HCT116 (cell line): ENCODE data around the gene XAB2. TPM values are rescaled to one million over a fixed set of nuclear protein-coding genes. Genes with fewer than 3 reads are reported as not detected.

Experiments
- ATAC-seq: fragments of 200-7000 bp; cut with Tn5 transposase; 2 replicates; pipeline ENCODE4 v1.9.1; 2020; ENCODE audit warnings: mild to moderate bottlenecking, moderate library complexity
- BruUV-seq: library from RNA; stranded (reverse); fragments of 400-500 nt; replicated peaks from 2 replicates; lab custom pipeline; 2021; lab: Mats Ljungman, UMichigan
- CTCF ChIA-PET: fragments of 300-600 bp; sonication (Branson Sonifier 250); formaldehyde crosslinking; loops from one replicate; lab custom pipeline; 2021; ENCODE audit warnings: antibody characterized with exemption; lab: Charles Lee
- POLR2A ChIA-PET: fragments of 300-600, 350-600 bp; sonication (Branson Sonifier 250); formaldehyde crosslinking; loops from one replicate; lab custom pipeline; 2021; ENCODE audit warnings: antibody characterized with exemption; lab: Charles Lee
- RAD21 ChIA-PET, 2 experiments: fragments of 300-600 bp; sonication (Branson Sonifier 250); formaldehyde crosslinking; loops; one replicate each; lab custom pipeline; 2023; ENCODE audit warnings: low total read pairs in 2 of 2; ENCODE audit not compliant: uncharacterized antibody in 2 of 2, unreplicated experiment in 2 of 2, low non-redundant PET in 1 of 2; lab: Charles Lee
- DNase-seq: peaks from one replicate; pipeline ENCODE4 v3.0.0-alpha.2; 2010; ENCODE audit warnings: low read depth, low spot score
- H2AFZ ChIP-seq: fragments of 200-600 bp; shearing (Covaris generic), sonication (generic); 2 replicates; pipeline ENCODE4 v1.6.1; 2017; ENCODE audit warnings: low read depth, mixed run types, mixed read lengths, antibody characterized with exemption, low read length; ENCODE audit not compliant: poor library complexity, severe bottlenecking
- H3K27ac ChIP-seq: 2 replicates; pipeline ENCODE4 v1.5.1; 2012; ENCODE audit warnings: low read depth, low read length
- H3K27me3 ChIP-seq: fragments of 200-600 bp; sonication (generic); 2 replicates; pipeline ENCODE4 v1.6.1; 2016; ENCODE audit warnings: mixed run types, low read length, mixed read lengths; ENCODE audit not compliant: insufficient read depth
- H3K36me3 ChIP-seq, 2 experiments: fragments of 200-500 bp in 1 of 2; fragments of 200-600 bp in 1 of 2; sonication (Bioruptor generic) in 1 of 2; sonication (generic) in 1 of 2; 2 replicates each; pipeline versions ENCODE4 v1.5.1 to v1.6.1; 2014 to 2016; ENCODE audit warnings: low read length in 2 of 2, inconsistent platforms in 1 of 2, mixed read lengths in 1 of 2, mixed run types in 1 of 2; ENCODE audit not compliant: insufficient read depth in 2 of 2, control insufficient read depth in 1 of 2
- H3K4me1 ChIP-seq, 2 experiments: fragments of 200-600 bp in 1 of 2; sonication (generic) in 1 of 2; 2 replicates each; pipeline versions ENCODE4 v1.5.1 to v1.6.1; 2012 to 2017; ENCODE audit warnings: low read length in 2 of 2, inconsistent platforms in 1 of 2, mild to moderate bottlenecking in 1 of 2, mixed read lengths in 1 of 2, mixed run types in 1 of 2, moderate library complexity in 1 of 2; ENCODE audit not compliant: insufficient read depth in 2 of 2, control insufficient read depth in 1 of 2
- H3K4me2 ChIP-seq: fragments of 200-600 bp; sonication (generic); 2 replicates; pipeline ENCODE4 v1.6.1; 2017; ENCODE audit warnings: mixed run types, low read length, mixed read lengths
- H3K4me3 ChIP-seq, 2 experiments: fragments of 200-600 bp in 1 of 2; sonication (generic) in 1 of 2; replicated peaks in 1 of 2; 2 replicates each; pipeline ENCODE4 v1.5.1; 2011 to 2016; ENCODE audit warnings: low read length in 2 of 2, control low read depth in 1 of 2, low read depth in 1 of 2, mild to moderate bottlenecking in 1 of 2, mixed read lengths in 1 of 2, mixed run types in 1 of 2
- H3K79me2 ChIP-seq: fragments of 200-600 bp; sonication (generic); 2 replicates; pipeline ENCODE4 v1.6.1; 2017; ENCODE audit warnings: mild to moderate bottlenecking, mixed run types, low read length, moderate library complexity, mixed read lengths; ENCODE audit not compliant: insufficient read depth
- H3K9ac ChIP-seq: fragments of 200-600 bp; sonication (generic); 2 replicates; pipeline ENCODE4 v1.6.1; 2016; ENCODE audit warnings: low read length, mixed read lengths
- H3K9me2 ChIP-seq: fragments of 200-600 bp; sonication (generic), shearing (Covaris generic); 2 replicates; pipeline ENCODE4 v1.6.1; 2017; ENCODE audit warnings: mixed run types, mild to moderate bottlenecking, moderate library complexity; ENCODE audit not compliant: insufficient read depth
- H3K9me3 ChIP-seq, 2 experiments: fragments of 200-500 bp in 1 of 2; fragments of 200-600 bp in 1 of 2; sonication (Bioruptor generic) in 1 of 2; sonication (generic) in 1 of 2; 2 replicates each; pipeline ENCODE4 v1.6.1; 2014 to 2017; ENCODE audit warnings: low read length in 2 of 2, mixed read lengths in 2 of 2, inconsistent platforms in 1 of 2, low read depth in 1 of 2, mild to moderate bottlenecking in 1 of 2, mixed run types in 1 of 2, moderate library complexity in 1 of 2; ENCODE audit not compliant: control insufficient read depth in 1 of 2, insufficient read depth in 1 of 2
- H4K20me1 ChIP-seq: fragments of 200-600 bp; sonication (generic), shearing (Covaris generic); 2 replicates; pipeline ENCODE4 v1.6.1; 2017; ENCODE audit warnings: mixed run types, mild to moderate bottlenecking, moderate library complexity; ENCODE audit not compliant: insufficient read depth
- ELF1 ChIP-seq: IDR thresholded peaks from 2 replicates; pipeline ENCODE4 v1.6.1; 2012; ENCODE audit warnings: low read depth, borderline replicate concordance
- JUND ChIP-seq: IDR thresholded peaks from 2 replicates; pipeline ENCODE4 v1.6.1; 2012
- POLR2AphosphoS5 ChIP-seq: IDR thresholded peaks from 2 replicates; pipeline ENCODE4 v1.6.1; 2011; ENCODE audit warnings: mild to moderate bottlenecking, low read depth, low read length, moderate library complexity
- RAD21 ChIP-seq: IDR thresholded peaks from 2 replicates; pipeline ENCODE4 v1.6.1; 2012; ENCODE audit warnings: low read depth, mild to moderate bottlenecking
- REST ChIP-seq: IDR thresholded peaks from 2 replicates; pipeline ENCODE4 v1.6.1; 2012; ENCODE audit warnings: low read depth
- SRF ChIP-seq: IDR thresholded peaks from 2 replicates; pipeline ENCODE4 v1.6.1; 2012; ENCODE audit warnings: low read depth
- ZNF274 ChIP-seq: fragments of 200-500 bp; sonication (Bioruptor generic); IDR thresholded peaks from 2 replicates; pipeline ENCODE4 v1.6.1; 2014; ENCODE audit warnings: mild to moderate bottlenecking, low read depth, low read length, inconsistent platforms
- intact Hi-C: fragments of 100-400 bp; cut with micrococcal nuclease; formaldehyde crosslinking; loops from 2 replicates; pipeline ENCODE4 v1.10.0; 2022
- total RNA-seq: library from RNA; stranded (reverse); gene quantifications from one replicate; pipeline ENCODE4 v1.2.1, GENCODE V29; 2021; ENCODE audit not compliant: unreplicated experiment

The XAB2 gene
- total RNA-seq, 1 experiment from 2014 or later, result 103 TPM

GRCh38 chr19:7669641-7670040, 40.3 kb upstream of the XAB2 start:
- no peak overlapping the region for H3K9ac ChIP-seq
- TF ChIP-seq ELF1 (no peak), ZNF274 (no peak), SRF (no peak), JUND (no peak), RAD21 (no peak), REST (no peak), POLR2AphosphoS5 (no peak)
- TF ChIP-seq, all 23 proteins: peak for 0
- no peak for ATAC-seq
- intact Hi-C loops, result no loop called here
- Histone ChIP-seq H3K79me2 (no peaks in the 10 kb centered on the region), H3K4me1 (peaks cover 3 to 10% of the 10 kb centered on the region in 2 experiments; a peak in 3 of 4 replicates), H3K27ac (no peak overlapping the region), H4K20me1 (no peaks in the 10 kb centered on the region), H3K27me3 (no peaks in the 10 kb centered on the region), H3K36me3 (no peaks in the 10 kb centered on the region), H3K4me3 (no peak overlapping the region), H2AFZ (no peak overlapping the region), H3K4me2 (no peak overlapping the region), H3K9me2 (no peaks in the 10 kb centered on the region), H3K9me3 (peaks cover 0 to 3% of the 10 kb centered on the region in 2 experiments; a peak in 1 of 4 replicates)
- ChIA-PET POLR2A (no interaction called here), CTCF (interaction anchor here (2.3 kb wide), 1 partner anchor 11 kb away, joined by 12 read pairs; the partner anchor contains the start of gene TRAPPC5), RAD21 (no interaction called here)
- no peak for DNase-seq
- BruUV-seq, result no TSS peak
